NT2/D1 (cell line): ENCODE measurements around the gene NFATC3.

Experiments used
- SUZ12 ChIP-seq: IDR thresholded peaks from 2 replicates; pipeline ENCODE4 v1.6.1; 2011; ENCODE audit not compliant: insufficient read length, insufficient read depth; ENCODE audit errors: extremely low read depth
- ZNF274 ChIP-seq: IDR thresholded peaks from 2 replicates; pipeline ENCODE4 v1.6.1; 2011; ENCODE audit warnings: mild to moderate bottlenecking, low read depth, low read length

GRCh38 chr16:68061396-68061795 lies 23.8 kb upstream of the NFATC3 start:
- TF ChIP-seq SUZ12 (no peak), ZNF274 (no peak)
